HepG2 (cell line): ENCODE data around the gene CCDC69. TPM values are rescaled to one million over a fixed set of nuclear protein-coding genes. Genes with fewer than 3 reads are reported as not detected.

Experiments
- FOXP1 ChIP-seq, 2 experiments: fragments of 450-650 bp in 1 of 2; IDR thresholded peaks; 2 replicates each; pipeline ENCODE4 v1.6.1; 2017 to 2018; ENCODE audit warnings: antibody characterized with exemption in 1 of 2
- HMGA1 ChIP-seq: sonication (generic); formaldehyde crosslinking; conservative IDR thresholded peaks from 2 replicates; pipeline ENCODE4 v1.4.0; 2020; ENCODE audit warnings: missing genetic modification reagents
- KDM2A ChIP-seq: sonication (generic); formaldehyde crosslinking; IDR thresholded peaks from 2 replicates; pipeline ENCODE4 v1.4.0; 2020; ENCODE audit warnings: low read depth, missing genetic modification reagents, borderline replicate concordance
- MAF1 ChIP-seq: sonication (generic); formaldehyde crosslinking; IDR thresholded peaks from 2 replicates; pipeline ENCODE4 v1.5.0; 2020; ENCODE audit warnings: missing genetic modification reagents, borderline replicate concordance
- MXD4 ChIP-seq: IDR thresholded peaks from 2 replicates; pipeline ENCODE4 v1.6.1; 2016; ENCODE audit warnings: mild to moderate bottlenecking, missing biosample characterization, missing genetic modification reagents
- PITX1 ChIP-seq: sonication (generic); formaldehyde crosslinking; IDR thresholded peaks from 2 replicates; pipeline ENCODE4 v1.5.1; 2020; ENCODE audit warnings: mild to moderate bottlenecking, missing genetic modification reagents
- PLRG1 ChIP-seq: fragments of 450-650 bp; conservative IDR thresholded peaks from 2 replicates; pipeline ENCODE4 v1.6.1; 2016
- RAD51 ChIP-seq: fragments of 450-650 bp; IDR thresholded peaks from 2 replicates; pipeline ENCODE4 v1.6.1; 2016; ENCODE audit warnings: borderline replicate concordance
- RERE ChIP-seq: IDR thresholded peaks from 2 replicates; pipeline ENCODE4 v1.6.1; 2016; ENCODE audit warnings: low read depth, missing genetic modification reagents, missing compliant biosample characterization
- SMAD9 ChIP-seq: sonication (generic); formaldehyde crosslinking; IDR thresholded peaks from 2 replicates; pipeline ENCODE4 v1.5.1; 2020; ENCODE audit warnings: mild to moderate bottlenecking, missing genetic modification reagents
- TARDBP ChIP-seq: sonication (generic); formaldehyde crosslinking; IDR thresholded peaks from 2 replicates; pipeline ENCODE4 v1.8.0; 2022; ENCODE audit warnings: mild to moderate bottlenecking, missing genetic modification reagents
- ZFX ChIP-seq: sonication (generic); formaldehyde crosslinking; IDR thresholded peaks from 2 replicates; pipeline ENCODE4 v1.4.0; 2020; ENCODE audit warnings: mild to moderate bottlenecking, low read depth, missing genetic modification reagents, moderate library complexity
- ZMAT3 ChIP-seq: sonication (generic); formaldehyde crosslinking; conservative IDR thresholded peaks from 2 replicates; pipeline ENCODE4 v1.7.0; 2021; ENCODE audit warnings: missing genetic modification reagents
- ZNF441 ChIP-seq: sonication (generic); formaldehyde crosslinking; IDR thresholded peaks from 2 replicates; pipeline ENCODE4 v1.7.0; 2021; ENCODE audit warnings: missing genetic modification reagents, borderline replicate concordance
- ZNF567 ChIP-seq: sonication (generic); formaldehyde crosslinking; IDR thresholded peaks from 2 replicates; pipeline ENCODE4 v1.8.1; 2023; ENCODE audit warnings: mild to moderate bottlenecking, missing genetic modification reagents, borderline replicate concordance
- polyA plus RNA-seq, 8 experiments: library from polyadenylated mRNA; depleted of rRNA in 3 of 8; stranded (reverse) in 7 of 8; unstranded in 1 of 8; fragments of >200 nt; fragmentation: Illumina TruSeq in 4 of 8; extraction: Trizol in 4 of 8; gene quantifications; 2 replicates each; pipeline versions ENCODE4 v1.2.1 to v1.2.3, GENCODE V29; 2011 to 2016; ENCODE audit warnings: low read depth in 4 of 8, missing spikeins in 1 of 8, mixed read lengths in 1 of 8; ENCODE audit not compliant: insufficient read depth in 1 of 8
- total RNA-seq, 5 experiments: library from RNA; depleted of rRNA; stranded (reverse); fragments of >200 nt; fragmentation: Illumina TruSeq; extraction: Trizol; gene quantifications; 2 replicates each; pipeline ENCODE4 v1.2.3, GENCODE V29; 2016; ENCODE audit warnings: low read depth in 1 of 5
- TF ChIP-seq, protein P1 (sequence below): sonication (generic); formaldehyde crosslinking; conservative IDR thresholded peaks from 2 replicates; pipeline ENCODE4 v1.8.0; 2022; ENCODE audit warnings: mild to moderate bottlenecking, moderate library complexity, missing genetic modification reagents
- TF ChIP-seq, protein P2 (sequence below): sonication (generic); formaldehyde crosslinking; IDR thresholded peaks from 2 replicates; pipeline ENCODE4 v1.5.1; 2020; ENCODE audit warnings: missing genetic modification reagents, mild to moderate bottlenecking, borderline replicate concordance
- TF ChIP-seq, protein P3 (sequence below): sonication (generic); formaldehyde crosslinking; IDR thresholded peaks from 2 replicates; pipeline ENCODE4 v1.4.0; 2020; ENCODE audit warnings: mild to moderate bottlenecking, missing genetic modification reagents

CCDC69 gene
- total and polyA plus RNA-seq, 2 of the 13 experiments (the other 11 are each of a cell fraction or from before 2014, with no cell fraction given): 12.2 to 45.2 TPM

GRCh38 chr5:151252762-151253604 is 29.1 kb upstream of the CCDC69 start, which contains the start of gene GM2A (continued):
- no peak for TF ChIP-seq KDM2A (CRISPR knock-in tag)
- peak; percentile 13; the same call in 1 of the 2 replicates for TF ChIP-seq ZNF441 (CRISPR knock-in tag)
- TF ChIP-seq PITX1 (CRISPR knock-in tag): peak; percentile 41
- TF ChIP-seq RAD51: no peak
- TF ChIP-seq PLRG1: no peak
- TF ChIP-seq, protein P1, sequence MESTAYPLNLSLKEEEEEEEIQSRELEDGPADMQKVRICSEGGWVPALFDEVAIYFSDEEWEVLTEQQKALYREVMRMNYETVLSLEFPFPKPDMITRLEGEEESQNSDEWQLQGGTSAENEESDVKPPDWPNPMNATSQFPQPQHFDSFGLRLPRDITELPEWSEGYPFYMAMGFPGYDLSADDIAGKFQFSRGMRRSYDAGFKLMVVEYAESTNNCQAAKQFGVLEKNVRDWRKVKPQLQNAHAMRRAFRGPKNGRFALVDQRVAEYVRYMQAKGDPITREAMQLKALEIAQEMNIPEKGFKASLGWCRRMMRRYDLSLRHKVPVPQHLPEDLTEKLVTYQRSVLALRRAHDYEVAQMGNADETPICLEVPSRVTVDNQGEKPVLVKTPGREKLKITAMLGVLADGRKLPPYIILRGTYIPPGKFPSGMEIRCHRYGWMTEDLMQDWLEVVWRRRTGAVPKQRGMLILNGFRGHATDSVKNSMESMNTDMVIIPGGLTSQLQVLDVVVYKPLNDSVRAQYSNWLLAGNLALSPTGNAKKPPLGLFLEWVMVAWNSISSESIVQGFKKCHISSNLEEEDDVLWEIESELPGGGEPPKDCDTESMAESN (CRISPR knock-in tag): 0 out of 2 replicates have a peak, but pooled peaks have one; percentile 36
- TF ChIP-seq HMGA1 (CRISPR knock-in tag): no peak
- no peak for TF ChIP-seq SMAD9 (CRISPR knock-in tag)
- peak; percentile 57 for TF ChIP-seq ZFX (CRISPR knock-in tag)
- TF ChIP-seq ZNF567 (CRISPR knock-in tag): no peak
- TF ChIP-seq, protein P2, sequence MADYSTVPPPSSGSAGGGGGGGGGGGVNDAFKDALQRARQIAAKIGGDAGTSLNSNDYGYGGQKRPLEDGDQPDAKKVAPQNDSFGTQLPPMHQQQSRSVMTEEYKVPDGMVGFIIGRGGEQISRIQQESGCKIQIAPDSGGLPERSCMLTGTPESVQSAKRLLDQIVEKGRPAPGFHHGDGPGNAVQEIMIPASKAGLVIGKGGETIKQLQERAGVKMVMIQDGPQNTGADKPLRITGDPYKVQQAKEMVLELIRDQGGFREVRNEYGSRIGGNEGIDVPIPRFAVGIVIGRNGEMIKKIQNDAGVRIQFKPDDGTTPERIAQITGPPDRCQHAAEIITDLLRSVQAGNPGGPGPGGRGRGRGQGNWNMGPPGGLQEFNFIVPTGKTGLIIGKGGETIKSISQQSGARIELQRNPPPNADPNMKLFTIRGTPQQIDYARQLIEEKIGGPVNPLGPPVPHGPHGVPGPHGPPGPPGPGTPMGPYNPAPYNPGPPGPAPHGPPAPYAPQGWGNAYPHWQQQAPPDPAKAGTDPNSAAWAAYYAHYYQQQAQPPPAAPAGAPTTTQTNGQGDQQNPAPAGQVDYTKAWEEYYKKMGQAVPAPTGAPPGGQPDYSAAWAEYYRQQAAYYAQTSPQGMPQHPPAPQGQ (CRISPR knock-in tag): no peak
- TF ChIP-seq MXD4 (CRISPR knock-in tag): no peak
- peak; percentile 13 for TF ChIP-seq TARDBP (CRISPR knock-in tag)
- no peak for TF ChIP-seq FOXP1 (IDR thresholded peaks at IDR 0.05)
- no peak for TF ChIP-seq FOXP1 (CRISPR knock-in tag; IDR thresholded peaks at IDR 0.05)
- TF ChIP-seq, protein P3, sequence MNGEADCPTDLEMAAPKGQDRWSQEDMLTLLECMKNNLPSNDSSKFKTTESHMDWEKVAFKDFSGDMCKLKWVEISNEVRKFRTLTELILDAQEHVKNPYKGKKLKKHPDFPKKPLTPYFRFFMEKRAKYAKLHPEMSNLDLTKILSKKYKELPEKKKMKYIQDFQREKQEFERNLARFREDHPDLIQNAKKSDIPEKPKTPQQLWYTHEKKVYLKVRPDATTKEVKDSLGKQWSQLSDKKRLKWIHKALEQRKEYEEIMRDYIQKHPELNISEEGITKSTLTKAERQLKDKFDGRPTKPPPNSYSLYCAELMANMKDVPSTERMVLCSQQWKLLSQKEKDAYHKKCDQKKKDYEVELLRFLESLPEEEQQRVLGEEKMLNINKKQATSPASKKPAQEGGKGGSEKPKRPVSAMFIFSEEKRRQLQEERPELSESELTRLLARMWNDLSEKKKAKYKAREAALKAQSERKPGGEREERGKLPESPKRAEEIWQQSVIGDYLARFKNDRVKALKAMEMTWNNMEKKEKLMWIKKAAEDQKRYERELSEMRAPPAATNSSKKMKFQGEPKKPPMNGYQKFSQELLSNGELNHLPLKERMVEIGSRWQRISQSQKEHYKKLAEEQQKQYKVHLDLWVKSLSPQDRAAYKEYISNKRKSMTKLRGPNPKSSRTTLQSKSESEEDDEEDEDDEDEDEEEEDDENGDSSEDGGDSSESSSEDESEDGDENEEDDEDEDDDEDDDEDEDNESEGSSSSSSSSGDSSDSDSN (CRISPR knock-in tag): no peak
- TF ChIP-seq ZMAT3: peak; percentile 40; the same call in 1 of the 2 replicates
- no peak for TF ChIP-seq RERE (CRISPR knock-in tag)
- TF ChIP-seq MAF1: no peak
